NCI-H2196 (cell line): Measurements from ENCODE around the gene UBL3.

Experiments used
- DNase-seq: peaks from one replicate; lab custom pipeline; 2025; ENCODE audit not compliant: unreplicated experiment; lab: John Stamatoyannopoulos, UW

UBL3 gene

GRCh38 chr13:29760544-29760943 is 89.9 kb downstream of the UBL3 start:
- DNase-seq: no peak

- DNase-seq: no peak
Measured at GRCh38 chr13:29758531-29759114, 91.8 kb downstream of the UBL3 start.

- DNase-seq: no peak
Measured at GRCh38 chr13:29756506-29756905, 93.9 kb downstream of the UBL3 start.

GRCh38 chr13:29754473-29754806 is 96.0 kb downstream of the UBL3 start:
- no peak for DNase-seq

- DNase-seq: no peak
Measured at GRCh38 chr13:29753618-29754472, 96.6 kb downstream of the UBL3 start.

GRCh38 chr13:29752175-29752574 is 98.2 kb downstream of the UBL3 start:
- no peak for DNase-seq

- DNase-seq: no peak
Measured at GRCh38 chr13:29750183-29750530, 100.3 kb downstream of the UBL3 start.

- no peak for DNase-seq
Measured at GRCh38 chr13:29749401-29750182, 100.8 kb downstream of the UBL3 start.

- no peak for DNase-seq
Measured at GRCh38 chr13:29748097-29748496, 102.3 kb downstream of the UBL3 start.

- no peak for DNase-seq
Measured at GRCh38 chr13:29746148-29746677, 104.2 kb downstream of the UBL3 start.

- no peak for DNase-seq
Measured at GRCh38 chr13:29745704-29746103, 104.7 kb downstream of the UBL3 start.

GRCh38 chr13:29743201-29743786 is 107.1 kb downstream of the UBL3 start:
- DNase-seq: no peak

GRCh38 chr13:29740961-29741360 is 109.5 kb downstream of the UBL3 start:
- no peak for DNase-seq

GRCh38 chr13:29737061-29737460 is 113.4 kb downstream of the UBL3 start:
- DNase-seq: no peak

- no peak for DNase-seq
Measured at GRCh38 chr13:29733147-29733611, 117.2 kb downstream of the UBL3 start.

GRCh38 chr13:29730253-29730652 is 120.2 kb downstream of the UBL3 start:
- no peak for DNase-seq

- DNase-seq: no peak
Measured at GRCh38 chr13:29722415-29722814, 128.0 kb downstream of the UBL3 start.

- no peak for DNase-seq
Measured at GRCh38 chr13:29721766-29722165, 128.7 kb downstream of the UBL3 start.

GRCh38 chr13:29718694-29719093 is 131.7 kb downstream of the UBL3 start:
- no peak for DNase-seq

GRCh38 chr13:29716493-29716892 is 133.9 kb downstream of the UBL3 start:
- DNase-seq: no peak
